ENCODE data around the gene EDAR. TPM values are rescaled to one million over a fixed set of nuclear protein-coding genes. Genes with fewer than 3 reads are reported as not detected.

The EDAR gene
- total and polyA plus RNA-seq, 2 of the 4 experiments (the other 2 are of a cell fraction), result not detected

GRCh38 chr2:109017017-109017416, 28.0 kb upstream of the EDAR start:
- Histone ChIP-seq H4K91ac (ENCODE audit: insufficient read depth, low read depth, low read length) (no peak overlapping the region), H3K23ac (ENCODE audit: low read depth, low read length) (no peak overlapping the region), H2BK15ac (ENCODE audit: low read depth, low read length) (no peak overlapping the region), H2BK20ac (ENCODE audit: low read depth, low read length) (no peak overlapping the region), H2BK120ac (ENCODE audit: low read depth, low read length) (no peak overlapping the region), H4K5ac (ENCODE audit: low read depth, low read length) (no peak overlapping the region), H3K4me2 (ENCODE audit: low read depth, low read length) (no peak overlapping the region), H3K4me1 (ENCODE audit: control insufficient read depth, insufficient read depth, low read length) (no peaks in the 10 kb centered on the region), H3K9me1 (ENCODE audit: insufficient read depth, low read length) (no peaks in the 10 kb centered on the region), H3K4ac (ENCODE audit: low read depth, low read length) (no peak overlapping the region), H4K20me1 (ENCODE audit: insufficient read depth, low read length) (no peaks in the 10 kb centered on the region), H2AK5ac (ENCODE audit: low read depth, low read length) (no peak overlapping the region), H3K9ac (ENCODE audit: low read depth, low read length) (no peak overlapping the region), H3K18ac (ENCODE audit: low read depth, low read length) (no peak overlapping the region), H4K8ac (ENCODE audit: low read depth in 2 of 2, low read length in 2 of 2) (no peak overlapping the region), H3K14ac (replicated peaks; ENCODE audit: low read depth, low read length) (no peak overlapping the region), H3K4me3 (ENCODE audit: insufficient read depth, low read depth, low read length) (no peak overlapping the region), H3K79me1 (ENCODE audit: low read depth in 1 of 2, low read length in 2 of 2) (no peaks in the 10 kb centered on the region), H2AFZ (replicated peaks; ENCODE audit: low read length, poor library complexity) (no peak overlapping the region), H3K36me3 (ENCODE audit: control insufficient read depth, insufficient read depth, low read length) (no peaks in the 10 kb centered on the region), H3K27me3 (ENCODE audit: control insufficient read depth, insufficient read depth, low read length) (peaks cover 64% of the 10 kb centered on the region), H3K9me3 (ENCODE audit: control insufficient read depth, insufficient read depth, low read length) (no peaks in the 10 kb centered on the region), H2AK9ac (replicated peaks; ENCODE audit: low read depth, low read length, poor library complexity) (no peak overlapping the region), H2BK5ac (ENCODE audit: low read depth, low read length, poor library complexity, severe bottlenecking) (no peak overlapping the region), H3K56ac (ENCODE audit: extremely low read depth, insufficient read depth, low read length) (no peak overlapping the region), H3K27ac (ENCODE audit: insufficient read depth, low read length) (no peak overlapping the region)
- ChIA-PET POLR2A (ENCODE audit: unreplicated experiment) (no interaction called here), CTCF (no interaction called here)
- WGBS, 2 experiments (ENCODE audit: extremely low coverage in 2 of 2, insufficient read length in 1 of 2), result 40% methylated on average over 1 of the region's 5 CpGs; no CpG with 5 or more reads in 1 of the 2 experiments
- BruUV-seq (replicated peaks), result no TSS peak
- TF ChIP-seq CHD1 (IDR thresholded peaks at IDR 0.05; ENCODE audit: low read depth, low read length), result no peak
- TF ChIP-seq RCOR1 (IDR thresholded peaks at IDR 0.05; ENCODE audit: insufficient replicate concordance, low read length), result no peak
- TF ChIP-seq USF2 (IDR thresholded peaks at IDR 0.05; ENCODE audit: low read depth, low read length), result no peak
- no peak for TF ChIP-seq SMC3 (IDR thresholded peaks at IDR 0.05; ENCODE audit: low read depth, low read length)
- TF ChIP-seq BHLHE40 (IDR thresholded peaks at IDR 0.05; ENCODE audit: low read depth, low read length), result no peak
- no peak for TF ChIP-seq RAD21 (IDR thresholded peaks at IDR 0.05; ENCODE audit: low read length)
- no peak for TF ChIP-seq MXI1 (IDR thresholded peaks at IDR 0.05; ENCODE audit: borderline replicate concordance, low read depth, low read length)
- TF ChIP-seq MAZ (IDR thresholded peaks at IDR 0.05; ENCODE audit: borderline replicate concordance, low read depth, low read length), result no peak
- no peak for TF ChIP-seq RFX5 (IDR thresholded peaks at IDR 0.05; ENCODE audit: low read depth, low read length)
- no peak for TF ChIP-seq ELK1 (IDR thresholded peaks at IDR 0.05; ENCODE audit: borderline replicate concordance, low read depth, low read length)
- TF ChIP-seq CTCF (conservative IDR thresholded peaks at IDR 0.05; ENCODE audit: low read depth, low read length), result no peak
- no peak for TF ChIP-seq CEBPB (IDR thresholded peaks at IDR 0.05; ENCODE audit: low read depth, low read length)
- TF ChIP-seq FOS (IDR thresholded peaks at IDR 0.05; ENCODE audit: low read depth, low read length), result no peak
- TF ChIP-seq NFE2L2 (IDR thresholded peaks at IDR 0.05; ENCODE audit: low read depth, low read length), result no peak
- no peak for TF ChIP-seq POLR2A (IDR thresholded peaks at IDR 0.05; ENCODE audit: low read depth, low read length)
- TF ChIP-seq MAFK (IDR thresholded peaks at IDR 0.05; ENCODE audit: low read depth, low read length), result no peak
- dilution Hi-C loops (cut with HindIII; ENCODE audit: low sequenced_read_pairs, unreplicated experiment), result no loop called here
- intact Hi-C loops (cut with micrococcal nuclease), result no loop called here
- in situ Hi-C loops (cut with MboI; ENCODE audit: low sequenced_read_pairs), result no loop called here
- DNase-seq (no peak), ATAC-seq (ENCODE audit: low read depth) (no peak)

Data from IMR-90 (cell line).